HUES6 (cell line): ENCODE measurements around the gene PLCH1.

Experiments used
- H3K27ac ChIP-seq: 2 replicates; pipeline ENCODE4 v1.7.0; 2013; ENCODE audit warnings: low read depth, mild to moderate bottlenecking, low read length, inconsistent platforms
- H3K27me3 ChIP-seq: 2 replicates; pipeline ENCODE4 v1.6.1; 2013; ENCODE audit warnings: low read length; ENCODE audit not compliant: control insufficient read depth, insufficient read depth
- H3K36me3 ChIP-seq: 2 replicates; pipeline ENCODE4 v1.6.1; 2013; ENCODE audit warnings: low read length; ENCODE audit not compliant: control insufficient read depth, insufficient read depth
- H3K4me1 ChIP-seq: 2 replicates; pipeline ENCODE4 v1.6.1; 2013; ENCODE audit warnings: low read length; ENCODE audit not compliant: control insufficient read depth, insufficient read depth
- H3K4me3 ChIP-seq: 2 replicates; pipeline ENCODE4 v1.5.1; 2013; ENCODE audit warnings: low read depth, low read length
- H3K9ac ChIP-seq: one replicate; pipeline ENCODE4 v1.6.1; 2013; ENCODE audit warnings: mild to moderate bottlenecking, low read length
- H3K9me3 ChIP-seq: 2 replicates; pipeline ENCODE4 v1.6.1; 2013; ENCODE audit warnings: low read depth, low read length; ENCODE audit not compliant: control insufficient read depth, insufficient read depth

PLCH1 gene

DNA sequence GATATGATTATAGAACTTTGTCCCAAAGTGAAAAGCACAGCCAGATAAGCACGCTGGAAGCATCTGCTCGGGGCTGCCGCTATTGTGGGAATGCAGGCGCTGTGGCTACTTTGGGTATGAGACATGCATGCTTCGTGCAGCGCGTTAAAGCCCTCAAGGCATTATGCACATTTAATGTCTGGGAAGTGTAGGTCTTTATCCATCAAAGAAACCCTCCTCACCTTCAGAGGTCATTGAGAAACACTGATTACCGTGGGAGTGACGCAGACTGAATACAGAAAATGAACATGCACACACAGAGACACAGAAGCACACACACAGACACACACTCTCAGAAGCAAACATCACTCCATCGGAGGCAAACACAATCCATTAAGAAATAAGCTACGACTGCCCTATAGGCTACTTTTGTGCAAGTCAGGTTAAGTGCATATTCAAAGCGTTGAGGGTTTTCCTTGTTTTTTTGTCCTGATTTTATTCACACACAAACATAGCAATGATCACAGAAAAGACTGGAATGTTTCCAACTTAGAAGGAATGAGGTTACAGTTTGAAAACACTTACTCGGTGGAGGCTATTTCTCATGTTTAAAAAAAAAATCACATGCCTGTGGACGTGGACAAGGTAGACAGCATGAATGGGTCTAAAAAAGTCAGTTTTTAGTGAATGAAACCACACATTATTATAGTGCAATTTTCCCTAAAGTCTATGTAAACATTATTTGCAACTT lies 68.5 kb downstream of the PLCH1 start:
- Histone ChIP-seq H3K27me3 (peaks cover 19% of the 10 kb centered on the region), H3K27ac (no peak overlapping the region), H3K9ac (no peak overlapping the region), H3K9me3 (no peaks in the 10 kb centered on the region), H3K4me3 (no peak overlapping the region), H3K36me3 (no peaks in the 10 kb centered on the region), H3K4me1 (peaks cover 7% of the 10 kb centered on the region)

DNA sequence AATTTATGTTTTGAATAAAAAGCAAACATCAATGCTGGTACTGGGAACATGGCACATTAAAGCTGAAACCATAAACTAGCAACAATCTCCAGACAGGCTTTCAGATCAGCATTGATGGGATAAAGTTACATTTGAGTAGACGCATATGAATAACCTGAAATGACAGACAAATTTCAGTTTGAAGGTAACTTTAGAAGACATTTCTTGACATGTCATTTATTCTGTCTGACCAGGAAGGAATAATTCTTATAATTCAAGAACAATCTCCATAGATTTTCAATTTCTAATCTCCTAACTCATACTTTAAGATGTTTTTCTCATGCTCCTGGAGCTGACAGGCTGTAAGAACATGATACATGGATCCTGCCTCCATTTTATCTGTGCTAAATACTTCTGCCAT lies 69.8 kb downstream of the PLCH1 start:
- Histone ChIP-seq H3K27me3 (peaks cover 19% of the 10 kb centered on the region), H3K36me3 (no peaks in the 10 kb centered on the region), H3K9me3 (no peaks in the 10 kb centered on the region), H3K27ac (no peak overlapping the region), H3K9ac (no peak overlapping the region), H3K4me1 (peaks cover 7% of the 10 kb centered on the region), H3K4me3 (no peak overlapping the region)

- H3K36me3 ChIP-seq, result no peaks in the 10 kb centered on the region
- peaks cover 7% of the 10 kb centered on the region for H3K4me1 ChIP-seq
- H3K27me3 ChIP-seq, result peaks cover 19% of the 10 kb centered on the region
- no peak overlapping the region for H3K4me3 ChIP-seq
- no peak overlapping the region for H3K9ac ChIP-seq
- H3K27ac ChIP-seq, result no peak overlapping the region
- H3K9me3 ChIP-seq, result no peaks in the 10 kb centered on the region
These were observed 71.5 kb downstream of the PLCH1 start for GRCh38 chr3:155673421-155673820.

GRCh38 chr3:155670335-155670734 lies 74.5 kb downstream of the PLCH1 start:
- peaks cover 4% of the 10 kb centered on the region; the same call in 1 of the 2 replicates for H3K27me3 ChIP-seq
- H3K4me3 ChIP-seq, result no peak overlapping the region
- H3K9ac ChIP-seq, result no peak overlapping the region
- no peaks in the 10 kb centered on the region for H3K36me3 ChIP-seq
- H3K27ac ChIP-seq, result no peak overlapping the region
- peaks cover 1% of the 10 kb centered on the region for H3K4me1 ChIP-seq
- H3K9me3 ChIP-seq, result no peaks in the 10 kb centered on the region

- peaks cover 8% of the 10 kb centered on the region for H3K4me1 ChIP-seq
- H3K4me3 ChIP-seq, result no peak overlapping the region
- no peaks in the 10 kb centered on the region for H3K36me3 ChIP-seq
- no peak overlapping the region for H3K27ac ChIP-seq
- H3K27me3 ChIP-seq, result no peaks in the 10 kb centered on the region
- H3K9ac ChIP-seq, result no peak overlapping the region
- no peaks in the 10 kb centered on the region for H3K9me3 ChIP-seq
These were observed 76.9 kb downstream of the PLCH1 start for GRCh38 chr3:155667988-155668387.

DNA sequence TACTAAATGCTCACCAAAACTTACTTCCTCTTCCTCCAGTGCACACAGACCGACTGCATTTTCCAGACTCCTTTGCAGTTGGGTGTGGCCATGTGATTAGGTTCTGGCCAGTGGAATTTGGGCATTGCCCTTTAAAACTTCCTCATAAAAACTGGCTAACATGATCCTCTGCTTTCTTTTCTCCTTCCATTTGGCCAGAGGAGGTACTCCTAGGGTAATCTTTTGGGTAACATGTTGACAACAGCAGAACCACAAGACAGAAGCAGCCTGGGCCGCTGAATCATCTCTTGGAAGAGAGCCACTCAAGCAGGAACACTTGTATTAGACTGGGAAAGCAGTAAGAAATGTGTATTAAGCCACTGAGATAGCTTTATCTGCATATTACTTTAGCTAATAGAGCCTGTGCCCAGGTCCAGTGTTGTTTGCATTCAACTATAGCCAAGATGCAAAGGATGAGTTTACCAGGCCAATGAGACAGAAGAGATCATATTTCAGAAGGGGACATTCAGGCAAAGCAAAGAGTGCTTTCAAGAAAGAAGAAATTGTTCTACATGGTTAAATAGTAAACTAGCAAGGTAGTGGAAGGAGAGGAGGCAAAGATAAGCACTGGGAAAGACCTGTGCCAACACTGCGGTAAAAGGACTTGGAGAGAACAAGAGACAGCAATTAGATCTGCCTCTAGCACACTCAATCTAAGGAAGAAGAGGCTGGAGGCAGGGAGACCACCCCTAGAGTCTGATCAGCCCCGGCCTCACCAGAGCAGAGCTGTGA lies 79.8 kb downstream of the PLCH1 start:
- no peak overlapping the region for H3K4me3 ChIP-seq
- no peak overlapping the region for H3K9ac ChIP-seq
- H3K27ac ChIP-seq, result no peak overlapping the region
- no peaks in the 10 kb centered on the region for H3K36me3 ChIP-seq
- peaks cover 18% of the 10 kb centered on the region for H3K4me1 ChIP-seq
- no peaks in the 10 kb centered on the region for H3K27me3 ChIP-seq
- no peaks in the 10 kb centered on the region for H3K9me3 ChIP-seq

DNA sequence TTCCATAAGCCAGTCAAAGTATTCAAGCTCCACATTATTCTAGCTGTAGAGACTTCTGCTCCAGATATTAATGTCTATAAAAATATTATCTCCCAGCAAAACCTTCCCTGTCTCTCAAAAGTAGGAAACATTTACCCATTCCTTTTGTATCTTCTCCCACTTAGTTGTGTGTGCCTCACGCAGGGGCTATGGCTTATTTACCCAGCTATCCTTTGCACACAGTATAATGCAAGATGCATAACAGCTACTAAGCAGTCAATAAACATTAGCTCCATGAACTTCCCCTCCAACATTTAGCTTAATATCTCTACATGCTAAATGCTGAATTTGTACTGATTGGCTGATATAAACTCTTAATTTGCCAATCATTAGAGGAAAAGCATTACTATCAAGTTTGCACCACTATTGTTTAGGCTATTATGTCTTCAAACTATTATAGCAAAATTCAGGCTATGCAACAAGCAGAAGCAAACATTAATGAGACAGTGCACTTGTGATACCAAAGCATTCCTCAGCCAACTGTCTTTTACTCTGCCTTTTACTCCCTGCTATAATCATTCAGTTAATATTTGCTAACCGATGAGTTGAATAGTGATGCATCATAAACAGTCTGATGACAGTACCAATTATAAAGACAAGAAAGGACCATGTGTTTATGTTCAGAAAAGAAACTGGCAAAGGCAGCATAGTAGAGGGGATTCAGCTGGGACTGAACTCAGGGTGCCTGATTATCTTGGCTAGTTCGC lies 81.2 kb downstream of the PLCH1 start:
- H3K27ac ChIP-seq, result no peak overlapping the region
- H3K4me3 ChIP-seq, result no peak overlapping the region
- H3K9ac ChIP-seq, result no peak overlapping the region
- no peaks in the 10 kb centered on the region for H3K9me3 ChIP-seq
- peaks cover 21% of the 10 kb centered on the region for H3K4me1 ChIP-seq
- H3K27me3 ChIP-seq, result no peaks in the 10 kb centered on the region
- no peaks in the 10 kb centered on the region for H3K36me3 ChIP-seq

DNA sequence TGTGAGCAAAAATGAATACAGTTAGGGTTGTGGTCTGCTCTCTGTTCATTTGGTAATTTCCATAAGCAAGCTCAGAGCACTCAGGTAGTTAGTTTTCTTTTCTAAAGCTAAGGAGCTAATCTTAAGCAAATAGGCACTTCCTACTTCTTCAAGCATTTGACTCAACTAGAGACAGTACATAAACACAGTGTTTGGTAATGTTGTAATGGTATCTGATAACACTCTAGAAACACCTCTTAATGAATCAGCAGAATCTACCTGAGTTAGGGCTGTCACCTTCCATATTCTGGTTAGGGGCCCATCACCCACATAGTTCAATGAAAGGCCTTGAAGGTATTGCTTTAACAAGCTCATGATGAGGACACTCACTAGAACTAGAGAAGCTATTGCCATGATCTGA lies 83.1 kb downstream of the PLCH1 start:
- H3K27ac ChIP-seq, result no peak overlapping the region
- H3K27me3 ChIP-seq, result no peaks in the 10 kb centered on the region
- H3K4me3 ChIP-seq, result no peak overlapping the region
- H3K9me3 ChIP-seq, result no peaks in the 10 kb centered on the region
- H3K9ac ChIP-seq, result no peak overlapping the region
- no peaks in the 10 kb centered on the region for H3K36me3 ChIP-seq
- peaks cover 21% of the 10 kb centered on the region for H3K4me1 ChIP-seq

DNA sequence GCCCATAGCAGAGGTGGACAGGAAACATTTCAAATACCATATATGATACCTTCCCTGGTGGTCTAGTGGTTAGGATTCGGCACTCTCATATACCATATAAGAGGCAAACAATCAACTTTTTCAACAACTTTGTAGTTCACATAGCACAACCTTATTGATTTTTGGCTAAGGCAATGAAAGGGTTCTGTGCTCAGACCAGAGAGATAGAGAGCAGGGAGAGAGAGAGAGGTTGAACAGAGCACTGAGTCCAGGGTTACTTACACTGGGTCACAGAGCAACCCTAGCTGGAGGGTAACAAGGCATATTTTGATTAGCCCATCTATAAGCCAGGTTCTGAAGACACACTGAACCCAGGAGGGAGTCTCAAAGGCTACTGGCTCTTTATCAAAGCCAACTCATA lies 83.8 kb downstream of the PLCH1 start:
- Histone ChIP-seq H3K9ac (no peak overlapping the region), H3K27ac (no peak overlapping the region), H3K9me3 (no peaks in the 10 kb centered on the region), H3K4me3 (no peak overlapping the region), H3K36me3 (no peaks in the 10 kb centered on the region), H3K27me3 (no peaks in the 10 kb centered on the region), H3K4me1 (peaks cover 21% of the 10 kb centered on the region)

DNA sequence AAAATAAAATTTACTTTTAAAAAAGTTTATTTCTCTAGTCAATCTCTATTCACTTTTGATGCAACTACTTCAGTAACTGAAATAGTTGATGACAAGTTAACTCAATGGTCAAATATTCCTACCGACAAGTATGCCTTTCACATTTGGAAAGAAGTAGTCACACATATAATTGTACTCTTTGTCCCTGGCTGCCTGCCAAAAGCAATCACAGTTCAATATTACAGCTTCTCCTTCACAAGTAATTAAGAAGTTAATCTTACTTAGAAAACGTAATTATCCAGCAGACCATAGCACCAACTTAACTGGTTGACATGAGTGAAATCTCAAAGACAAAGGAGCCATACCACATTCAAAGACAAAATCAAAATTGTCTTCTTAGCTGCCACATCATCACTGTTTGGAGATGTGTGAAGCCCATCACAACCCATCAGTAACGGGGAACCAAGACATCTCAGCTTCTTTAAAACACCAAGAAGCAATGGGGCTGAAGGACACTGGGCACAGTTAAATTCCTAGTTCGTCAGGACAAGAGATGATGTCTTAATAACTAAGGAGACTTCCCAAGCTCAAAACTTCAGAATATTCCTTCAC lies 86.1 kb downstream of the PLCH1 start:
- H3K9me3 ChIP-seq, result no peaks in the 10 kb centered on the region
- H3K27me3 ChIP-seq, result no peaks in the 10 kb centered on the region
- no peak overlapping the region for H3K9ac ChIP-seq
- H3K36me3 ChIP-seq, result no peaks in the 10 kb centered on the region
- peaks cover 14% of the 10 kb centered on the region for H3K4me1 ChIP-seq
- H3K4me3 ChIP-seq, result no peak overlapping the region
- H3K27ac ChIP-seq, result no peak overlapping the region
